Chondrocyte (in vitro differentiated cells): ENCODE data around the gene SCN3B. TPM values are rescaled to one million over a fixed set of nuclear protein-coding genes. Genes with fewer than 3 reads are reported as not detected.

Experiments
- DNase-seq: peaks from one replicate; pipeline ENCODE4 v3.0.0; 2021; ENCODE audit warnings: mixed read lengths, low spot score
- H3K27ac Mint-ChIP-seq: one replicate; pipeline ENCODE4 v1.8.0; 2021; ENCODE audit warnings: mild to moderate bottlenecking, moderate library complexity, mixed read lengths; ENCODE audit not compliant: unreplicated experiment
- H3K27me3 Mint-ChIP-seq: 2 replicates; pipeline ENCODE4 v1.8.0; 2021; ENCODE audit warnings: low read depth, mixed read lengths
- H3K36me3 Mint-ChIP-seq: 2 replicates; pipeline ENCODE4 v1.8.0; 2021; ENCODE audit warnings: low read depth, mixed read lengths
- H3K4me1 Mint-ChIP-seq: 2 replicates; pipeline ENCODE4 v1.8.0; 2021; ENCODE audit warnings: low read depth, mild to moderate bottlenecking, mixed read lengths
- H3K4me3 Mint-ChIP-seq: one replicate; pipeline ENCODE4 v1.8.0; 2021; ENCODE audit warnings: mild to moderate bottlenecking, moderate library complexity, mixed read lengths; ENCODE audit not compliant: unreplicated experiment
- H3K9me3 Mint-ChIP-seq: 2 replicates; pipeline ENCODE4 v1.8.0; 2021; ENCODE audit warnings: low read depth, mixed read lengths
- CTCF ChIP-seq: fragments of 200-600 bp; sonication (generic); IDR thresholded peaks from 2 replicates; pipeline ENCODE4 v1.5.0; 2021; ENCODE audit warnings: antibody characterized with exemption, mild to moderate bottlenecking, moderate library complexity
- long read RNA-seq: library from polyadenylated mRNA; stranded (forward); transcript quantifications from one replicate; pipeline ENCODE4 v2.0.0, GENCODE V29; 2021
- total RNA-seq: library from RNA; stranded (reverse); gene quantifications from 3 replicates; pipeline ENCODE4 v1.2.1, GENCODE V29; 2021

The SCN3B gene
- total RNA-seq = 0.15 to 0.62 TPM (median 0.45 TPM) in 3 replicates
- long read RNA-seq = 0 reads

- no peak for DNase-seq
- peak within 1 kb of the TSS; percentile 76 for H3K4me3 Mint-ChIP-seq
- no peak within 1 kb of the TSS for H3K27ac Mint-ChIP-seq
- no peaks in the 10 kb centered on the region for H3K9me3 Mint-ChIP-seq
- H3K4me1 Mint-ChIP-seq = peaks cover 5% of the 10 kb centered on the region
- H3K36me3 Mint-ChIP-seq = no peaks in the 10 kb centered on the region
- TF ChIP-seq CTCF = no peak
- peaks cover 42% of the 10 kb centered on the region for H3K27me3 Mint-ChIP-seq
These were observed at the start of gene SCN3B for GRCh38 chr11:123654566-123655081. Gene SCN3B, minus strand, starts transcription at chr11:123654624. Its CDS starts 823 bp downstream, at chr11:123653801.

- no peak overlapping the region for H3K4me3 Mint-ChIP-seq
- H3K36me3 Mint-ChIP-seq = no peaks in the 10 kb centered on the region
- H3K4me1 Mint-ChIP-seq = peaks cover 7% of the 10 kb centered on the region
- no peak overlapping the region for H3K27ac Mint-ChIP-seq
- no peak for TF ChIP-seq CTCF
- peaks cover 16% of the 10 kb centered on the region for H3K27me3 Mint-ChIP-seq
- peaks cover 2% of the 10 kb centered on the region for H3K9me3 Mint-ChIP-seq
- no peak for DNase-seq
These were observed 48.3 kb upstream of the SCN3B start for GRCh38 chr11:123702696-123703095.

- Mint-ChIP-seq H3K27ac (no peak overlapping the region), H3K27me3 (peaks cover 14% of the 10 kb centered on the region), H3K36me3 (no peaks in the 10 kb centered on the region), H3K9me3 (peaks cover 2% of the 10 kb centered on the region), H3K4me3 (no peak overlapping the region), H3K4me1 (peaks cover 4% of the 10 kb centered on the region)
- DNase-seq = no peak
- no peak for TF ChIP-seq CTCF
These were observed 47.7 kb upstream of the SCN3B start for GRCh38 chr11:123702139-123702538.

GRCh38 chr11:123700772-123701171 is 46.3 kb upstream of the SCN3B start:
- peaks cover 2% of the 10 kb centered on the region for H3K9me3 Mint-ChIP-seq
- H3K27me3 Mint-ChIP-seq = peaks cover 17% of the 10 kb centered on the region
- DNase-seq = no peak
- no peak overlapping the region for H3K4me3 Mint-ChIP-seq
- TF ChIP-seq CTCF = no peak
- H3K36me3 Mint-ChIP-seq = no peaks in the 10 kb centered on the region
- H3K4me1 Mint-ChIP-seq = peaks cover 4% of the 10 kb centered on the region
- H3K27ac Mint-ChIP-seq = no peak overlapping the region

- no peak overlapping the region for H3K4me3 Mint-ChIP-seq
- H3K27ac Mint-ChIP-seq = no peak overlapping the region
- H3K4me1 Mint-ChIP-seq = peaks cover 4% of the 10 kb centered on the region
- peaks cover 23% of the 10 kb centered on the region for H3K27me3 Mint-ChIP-seq
- DNase-seq = no peak
- H3K9me3 Mint-ChIP-seq = peaks cover 2% of the 10 kb centered on the region
- TF ChIP-seq CTCF = no peak
- H3K36me3 Mint-ChIP-seq = no peaks in the 10 kb centered on the region
These were observed 44.2 kb upstream of the SCN3B start for GRCh38 chr11:123698546-123699127.
